Heart left ventricle (tissue), 16 donors: ENCODE data around the gene CSTPP1. TPM values are rescaled to one million over a fixed set of nuclear protein-coding genes. Genes with fewer than 3 reads are reported as not detected.
A peak's percentile ranks its signal among the peaks of the same experiment; 100 is the strongest.

Experiments used
- ATAC-seq, 4 donors: fragments of 200-7000 bp; cut with Tn5 transposase; one replicate each; pipeline ENCODE4 v1.9.1; 2020 to 2022; ENCODE audit warnings: moderate library complexity in 4 of 4, mild to moderate bottlenecking in 3 of 4, moderate number of reproducible peaks in 1 of 4
- DNase-seq, 5 donors: peaks; one replicate each; pipeline ENCODE4 v3.0.0-alpha.2; 2020
- H3K27ac ChIP-seq, 12 donors: fragments of 200-600 bp; sonication (generic) in 4 of 12; one replicate each; pipeline versions ENCODE4 v1.5.0 to v1.8.0; 2016 to 2022; ENCODE audit warnings: mild to moderate bottlenecking in 2 of 12
- H3K27me3 ChIP-seq, 9 donors: fragments of 200-600 bp; sonication (generic) in 2 of 9; one replicate each; pipeline versions ENCODE4 v1.5.1 to v1.8.0; 2016 to 2022; ENCODE audit warnings: mild to moderate bottlenecking in 3 of 9
- H3K36me3 ChIP-seq, 9 donors: fragments of 200-600 bp; sonication (generic) in 2 of 9; one replicate each; pipeline versions ENCODE4 v1.5.0 to v1.8.0; 2018 to 2022; ENCODE audit warnings: mild to moderate bottlenecking in 2 of 9
- H3K4me1 ChIP-seq, 12 donors: fragments of 200-600 bp; sonication (generic) in 4 of 12; one replicate each; pipeline versions ENCODE4 v1.5.0 to v1.8.0; 2016 to 2022; ENCODE audit warnings: mild to moderate bottlenecking in 3 of 12
- H3K4me3 ChIP-seq, 12 donors: fragments of 200-600 bp; sonication (generic) in 4 of 12; one replicate each; pipeline versions ENCODE4 v1.5.0 to v1.8.0; 2017 to 2022; ENCODE audit warnings: mild to moderate bottlenecking in 9 of 12, moderate library complexity in 4 of 12
- H3K9me3 ChIP-seq, 12 donors: fragments of 200-600 bp; sonication (generic) in 4 of 12; one replicate each; pipeline versions ENCODE4 v1.5.0 to v1.8.0; 2016 to 2022; ENCODE audit warnings: mild to moderate bottlenecking in 1 of 12
- CTCF ChIP-seq, 12 donors: fragments of 200-600 bp; sonication (generic) in 4 of 12; IDR thresholded peaks; one replicate each; pipeline versions ENCODE4 v1.5.0 to v1.8.0; 2018 to 2022; ENCODE audit warnings: antibody characterized with exemption in 12 of 12, mild to moderate bottlenecking in 5 of 12
- POLR2A ChIP-seq, 2 donors: fragments of 450-650 bp; IDR thresholded peaks; one replicate each; pipeline ENCODE4 v1.6.1; 2017; ENCODE audit warnings: antibody characterized with exemption in 2 of 2, mild to moderate bottlenecking in 2 of 2, moderate library complexity in 2 of 2
- WGBS, 4 donors: extraction: QIAGEN DNeasy Blood & Tissue Kit in 2 of 4; methylation state at CpG; one replicate each; pipeline versions ENCODE4 v1.1.5 to v1.1.7; 2013 to 2018; 5-methylcytosine and 5-hydroxymethylcytosine counted together
- intact Hi-C, 10 donors: fragments of 100-400 bp; cut with DNase I; formaldehyde crosslinking; loops; one replicate each; pipeline versions ENCODE4 v1.11.1 to v1.14.2; 2022
- polyA plus RNA-seq, 2 donors: library from polyadenylated mRNA; stranded (reverse); fragments of 200-250 nt; gene quantifications; one replicate each; pipeline ENCODE4 v1.2.3, GENCODE V29; 2013
- total RNA-seq, 9 donors: library from RNA; depleted of rRNA in 2 of 9; stranded (reverse); fragments of >200 nt in 2 of 9; fragmentation: NEBNext Ultra II Directional in 3 of 9; extraction: Animal tissue kit (Norgen Biotek cat#: 25700) in 3 of 9; gene quantifications; one replicate each; pipeline versions ENCODE4 v1.1.0 to v1.2.4, GENCODE V29; 2016 to 2023
- donor health status: ischemic (EF 13 %, LVEDD 7.1; RV severe dilation, severe dysfunction).
- donor health status: healthy with polysubstance abuse.
- donor health status: DM: no; HTN: yes; CAD: no.
- donor health status: DM: no; HTN: no; CAD: no.
- donor health status: ischemic (EF 25% LVEDD 6.9; RV normal size, moderate dysfunction).
- donor health status: ischemic (EF 25% LVEDD 5.7; RV mildly dilated, moderate dysfunction).
- donor health status: healthy.
- donor health status: DM: yes; HTN: yes; CAD: no.
- donor health status: ischemic (EF 35%, LVEDD 5.7; RV mildly dilated, moderate dysfunction).
- donor health status: nonischemic (EF 11% LVEDD 7.7; RV severe dilation, severe dysfunction).
- donor health status: DM: yes; HTN: yes; CAD: no.
- donor health status: PGD.
- donor health status: ischemic (EF 29% LVEDD 5.4; RV normal size, mild dysfunction).
- donor health status: nonischemic (EF 23%, LVEDD 6.1; RV moderate dilation, normal function).

Gene CSTPP1
- total and polyA plus RNA-seq, 11 donors = 9.9 to 33.4 (median 14.7) TPM

- H3K27ac ChIP-seq = peak overlapping the region in 11 of 12 donors; percentile 13 to 74 (median 64)
- H3K27me3 ChIP-seq = no peaks in the 10 kb centered on the region
- peaks cover 0 to 37% (median 25%) of the 10 kb centered on the region in 12 donors for H3K4me1 ChIP-seq
- H3K9me3 ChIP-seq = no peaks in the 10 kb centered on the region
- H3K4me3 ChIP-seq = no peak overlapping the region
- intact Hi-C loops = loop anchor here in 2 of 10 donors (5.0 to 10.0 kb wide), 2 partner anchors 90 to 148 kb away; partner anchors contain the start of gene LRP4 (in 1 of the 2)
- ATAC-seq = peak; percentile 99
- peak; percentile 69 to 89 (median 78) for DNase-seq
- TF ChIP-seq POLR2A (IDR thresholded peaks at IDR 0.05) (no peak), CTCF (IDR thresholded peaks at IDR 0.05) (no peak)
- no peaks in the 10 kb centered on the region for H3K36me3 ChIP-seq
These were observed 68.1 kb downstream of the CSTPP1 start for GRCh38 chr11:47004595-47005033.

GRCh38 chr11:47005441-47005840, 68.9 kb downstream of the CSTPP1 start:
- TF ChIP-seq POLR2A (IDR thresholded peaks at IDR 0.05) = no peak
- TF ChIP-seq CTCF (IDR thresholded peaks at IDR 0.05) = no peak
- Histone ChIP-seq H3K27ac (peak overlapping the region in 10 of 12 donors; percentile 20 to 74 (median 66)), H3K4me1 (peaks cover 0 to 37% (median 25%) of the 10 kb centered on the region in 12 donors), H3K4me3 (no peak overlapping the region), H3K36me3 (no peaks in the 10 kb centered on the region), H3K27me3 (no peaks in the 10 kb centered on the region), H3K9me3 (no peaks in the 10 kb centered on the region)
- intact Hi-C loops = loop anchor here in 1 of 10 donors (10.0 kb wide), 1 partner anchor 91 kb away; the partner anchor contains the start of gene LRP4
- DNase-seq (no peak), ATAC-seq (no peak)

- Histone ChIP-seq H3K27me3 (no peaks in the 10 kb centered on the region), H3K27ac (peak overlapping the region in 1 of 12 donors; percentile 68), H3K4me1 (peaks cover 0 to 34% (median 24%) of the 10 kb centered on the region in 12 donors), H3K4me3 (no peak overlapping the region), H3K36me3 (no peaks in the 10 kb centered on the region), H3K9me3 (no peaks in the 10 kb centered on the region)
- 59 to 62% (median 59%) methylated on average over 2 of the region's 2 CpGs for WGBS, 4 donors
- intact Hi-C loops = loop anchor here in 1 of 10 donors (10.0 kb wide), 1 partner anchor 93 kb away; the partner anchor contains the start of gene LRP4
- ATAC-seq (no peak), DNase-seq (no peak)
- no peak for TF ChIP-seq CTCF (IDR thresholded peaks at IDR 0.05)
- no peak for TF ChIP-seq POLR2A (IDR thresholded peaks at IDR 0.05)
These were observed 71.0 kb downstream of the CSTPP1 start for GRCh38 chr11:47007579-47007978.

GRCh38 chr11:47010179-47010578, 73.6 kb downstream of the CSTPP1 start:
- TF ChIP-seq POLR2A (IDR thresholded peaks at IDR 0.05) (no peak), CTCF (IDR thresholded peaks at IDR 0.05) (no peak)
- Histone ChIP-seq H3K9me3 (no peaks in the 10 kb centered on the region), H3K4me3 (no peak overlapping the region), H3K36me3 (no peaks in the 10 kb centered on the region), H3K27ac (peak overlapping the region in 1 of 12 donors; percentile 43), H3K27me3 (no peaks in the 10 kb centered on the region), H3K4me1 (peaks cover 0 to 10% (median 4%) of the 10 kb centered on the region in 12 donors)
- 83 to 86% (median 84%) methylated on average over 4 of the region's 4 CpGs for WGBS, 4 donors
- DNase-seq (no peak), ATAC-seq (no peak)
- intact Hi-C loops = no loop called here
